Spleen (tissue), 7 donors: ENCODE results near the gene ZNF606.

Experiments
- POLR2A ChIP-seq, 3 donors: fragments of 450-650 bp; IDR thresholded peaks; one replicate each; pipeline ENCODE4 v1.5.1; 2017; ENCODE audit warnings: antibody characterized with exemption in 3 of 3, mild to moderate bottlenecking in 1 of 3
- POLR2AphosphoS5 ChIP-seq, 3 donors: sonication (generic); formaldehyde crosslinking; IDR thresholded peaks; one replicate each; pipeline ENCODE4 v1.5.1; 2017; ENCODE audit warnings: antibody characterized with exemption in 3 of 3
- TF ChIP-seq, protein P1 (sequence below), 11 experiments: fragments of 200-600 bp in 7 of 11; fragments of 450-650 bp in 4 of 11; sonication (generic) in 4 of 11; IDR thresholded peaks in 8 of 11; conservative IDR thresholded peaks in 3 of 11; 1 replicate in 7 of 11; 2 replicates in 4 of 11; pipeline versions ENCODE4 v1.4.0 to v1.8.0; 2016 to 2021; ENCODE audit warnings: antibody characterized with exemption in 11 of 11, inconsistent platforms in 4 of 11, mild to moderate bottlenecking in 1 of 11
- donor health status: DM: no; HTN: no; CAD: no; lungs with moderate emphysema.
- donor health status: DM: no; HTN: no; CAD: no.
- donor health status: DM: no; HTN: no; CAD: no.

DNA sequence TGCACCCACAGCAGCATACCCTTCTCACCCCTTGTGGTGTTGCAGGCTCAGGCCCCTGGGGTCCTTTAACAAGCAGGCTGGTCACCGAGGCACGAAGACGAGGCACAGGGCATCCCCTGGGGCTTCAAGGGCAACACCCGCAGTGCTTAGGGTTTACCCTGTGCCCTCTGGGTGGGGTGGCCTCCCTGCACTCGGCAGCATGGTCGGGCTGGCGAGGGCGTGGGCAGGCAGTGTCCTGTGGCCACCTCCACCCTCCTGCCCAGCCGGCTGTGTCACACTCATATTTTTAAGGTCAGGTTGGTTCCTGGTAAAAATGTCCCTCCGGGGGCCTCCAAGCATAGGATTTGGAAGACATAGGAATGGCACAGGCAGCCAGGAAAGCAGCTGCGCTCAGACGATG, 45.1 kb upstream of the ZNF606 start:
- TF ChIP-seq, protein P1, sequence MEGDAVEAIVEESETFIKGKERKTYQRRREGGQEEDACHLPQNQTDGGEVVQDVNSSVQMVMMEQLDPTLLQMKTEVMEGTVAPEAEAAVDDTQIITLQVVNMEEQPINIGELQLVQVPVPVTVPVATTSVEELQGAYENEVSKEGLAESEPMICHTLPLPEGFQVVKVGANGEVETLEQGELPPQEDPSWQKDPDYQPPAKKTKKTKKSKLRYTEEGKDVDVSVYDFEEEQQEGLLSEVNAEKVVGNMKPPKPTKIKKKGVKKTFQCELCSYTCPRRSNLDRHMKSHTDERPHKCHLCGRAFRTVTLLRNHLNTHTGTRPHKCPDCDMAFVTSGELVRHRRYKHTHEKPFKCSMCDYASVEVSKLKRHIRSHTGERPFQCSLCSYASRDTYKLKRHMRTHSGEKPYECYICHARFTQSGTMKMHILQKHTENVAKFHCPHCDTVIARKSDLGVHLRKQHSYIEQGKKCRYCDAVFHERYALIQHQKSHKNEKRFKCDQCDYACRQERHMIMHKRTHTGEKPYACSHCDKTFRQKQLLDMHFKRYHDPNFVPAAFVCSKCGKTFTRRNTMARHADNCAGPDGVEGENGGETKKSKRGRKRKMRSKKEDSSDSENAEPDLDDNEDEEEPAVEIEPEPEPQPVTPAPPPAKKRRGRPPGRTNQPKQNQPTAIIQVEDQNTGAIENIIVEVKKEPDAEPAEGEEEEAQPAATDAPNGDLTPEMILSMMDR (IDR thresholded peaks at IDR 0.05 in 8 of 11, conservative IDR thresholded peaks at IDR 0.05 in 3 of 11), result no peak
- no peak for TF ChIP-seq POLR2A (IDR thresholded peaks at IDR 0.05)
- no peak for TF ChIP-seq POLR2AphosphoS5 (IDR thresholded peaks at IDR 0.05)
